Skeletal muscle satellite cell (primary cell): ENCODE measurements around the gene SLC29A3.

Source experiments
- H3K27me3 ChIP-seq: 2 replicates; pipeline ENCODE4 v1.7.0; 2013; ENCODE audit warnings: low read length; ENCODE audit not compliant: control insufficient read depth, insufficient read depth
- H3K36me3 ChIP-seq: 2 replicates; pipeline ENCODE4 v1.7.0; 2013; ENCODE audit warnings: mild to moderate bottlenecking, control low read depth, low read length; ENCODE audit not compliant: insufficient read depth
- H3K4me1 ChIP-seq: 2 replicates; pipeline ENCODE4 v1.7.0; 2013; ENCODE audit warnings: low read length; ENCODE audit not compliant: control insufficient read depth, insufficient read depth
- H3K4me2 ChIP-seq: 2 replicates; pipeline ENCODE4 v1.7.0; 2013; ENCODE audit warnings: mild to moderate bottlenecking, low read length
- H3K4me3 ChIP-seq: 2 replicates; pipeline ENCODE4 v1.7.0; 2013; ENCODE audit warnings: low read length
- H3K9ac ChIP-seq: 2 replicates; pipeline ENCODE4 v1.7.0; 2013; ENCODE audit warnings: mild to moderate bottlenecking, low read depth, low read length, moderate library complexity
- H3K9me3 ChIP-seq: replicated peaks from 2 replicates; pipeline ENCODE4 v1.7.0; 2013; ENCODE audit warnings: mild to moderate bottlenecking, control low read depth, low read length

SLC29A3 gene

DNA sequence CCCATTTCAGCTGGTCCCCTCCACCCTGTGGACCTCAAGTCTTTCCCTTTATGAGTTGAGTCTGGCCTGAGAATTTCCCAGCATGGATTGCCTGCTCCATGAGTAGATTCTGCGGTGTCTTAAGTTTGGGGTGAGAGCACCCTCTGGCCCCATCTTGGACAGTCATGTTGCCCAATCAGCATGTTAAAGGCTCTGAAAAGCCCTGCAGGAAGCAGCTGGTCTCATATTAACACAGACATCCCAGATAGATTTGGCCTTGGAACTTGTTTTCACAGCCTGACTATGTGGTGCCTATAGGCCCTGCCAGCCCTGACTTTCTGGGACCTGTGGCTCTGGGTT is 15.5 kb upstream of the SLC29A3 start:
- Histone ChIP-seq H3K4me2 (no peak overlapping the region), H3K27me3 (peaks cover under 1% of the 10 kb centered on the region), H3K9me3 (no peaks in the 10 kb centered on the region), H3K9ac (no peak overlapping the region), H3K36me3 (no peaks in the 10 kb centered on the region), H3K4me3 (no peak overlapping the region), H3K4me1 (no peaks in the 10 kb centered on the region)

DNA sequence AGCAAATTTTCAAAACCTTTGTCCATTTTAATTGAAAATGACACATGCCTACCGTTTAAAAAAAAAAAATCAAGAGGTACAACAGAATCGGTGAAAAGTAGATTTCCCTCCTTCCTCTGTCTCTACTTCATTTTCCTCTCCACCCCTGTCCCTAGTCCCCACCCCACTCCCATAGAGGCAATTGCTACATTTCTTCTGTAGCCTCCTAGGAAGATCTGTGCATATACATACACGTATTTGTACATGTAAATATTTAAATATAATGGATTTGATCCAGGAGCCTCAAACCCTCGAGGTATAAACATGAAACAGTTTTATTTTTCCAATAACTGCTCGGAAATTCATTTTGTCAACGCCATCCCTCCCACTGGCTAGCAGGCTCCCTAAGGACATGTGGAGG is 14.1 kb upstream of the SLC29A3 start:
- Histone ChIP-seq H3K4me1 (no peaks in the 10 kb centered on the region), H3K27me3 (peaks cover 10% of the 10 kb centered on the region), H3K36me3 (no peaks in the 10 kb centered on the region), H3K4me3 (no peak overlapping the region), H3K9ac (no peak overlapping the region), H3K9me3 (no peaks in the 10 kb centered on the region), H3K4me2 (no peak overlapping the region)

DNA sequence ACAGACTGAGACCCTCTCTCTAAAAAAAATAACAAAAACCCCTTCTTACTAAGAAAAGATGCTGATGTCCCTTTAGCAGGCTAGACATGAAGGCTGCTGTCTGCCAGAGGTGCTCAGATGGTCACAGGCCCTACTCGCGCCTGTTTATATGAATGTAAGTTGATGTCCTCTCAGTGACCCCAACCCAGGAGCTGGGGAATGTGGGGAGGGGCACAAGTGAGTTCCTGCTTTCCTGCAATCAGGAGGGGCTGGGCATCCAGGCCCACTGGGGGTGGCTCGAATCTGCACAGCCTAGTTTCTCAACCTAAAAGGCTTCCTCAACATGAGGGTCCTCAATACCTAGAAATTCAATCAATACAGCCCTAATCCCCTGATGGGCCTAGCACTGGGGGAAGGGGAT is 12.1 kb upstream of the SLC29A3 start:
- H3K9me3 ChIP-seq = no peaks in the 10 kb centered on the region
- peaks cover 23% of the 10 kb centered on the region for H3K27me3 ChIP-seq
- H3K4me2 ChIP-seq = no peak overlapping the region
- H3K36me3 ChIP-seq = no peaks in the 10 kb centered on the region
- no peaks in the 10 kb centered on the region for H3K4me1 ChIP-seq
- no peak overlapping the region for H3K9ac ChIP-seq
- H3K4me3 ChIP-seq = no peak overlapping the region

DNA sequence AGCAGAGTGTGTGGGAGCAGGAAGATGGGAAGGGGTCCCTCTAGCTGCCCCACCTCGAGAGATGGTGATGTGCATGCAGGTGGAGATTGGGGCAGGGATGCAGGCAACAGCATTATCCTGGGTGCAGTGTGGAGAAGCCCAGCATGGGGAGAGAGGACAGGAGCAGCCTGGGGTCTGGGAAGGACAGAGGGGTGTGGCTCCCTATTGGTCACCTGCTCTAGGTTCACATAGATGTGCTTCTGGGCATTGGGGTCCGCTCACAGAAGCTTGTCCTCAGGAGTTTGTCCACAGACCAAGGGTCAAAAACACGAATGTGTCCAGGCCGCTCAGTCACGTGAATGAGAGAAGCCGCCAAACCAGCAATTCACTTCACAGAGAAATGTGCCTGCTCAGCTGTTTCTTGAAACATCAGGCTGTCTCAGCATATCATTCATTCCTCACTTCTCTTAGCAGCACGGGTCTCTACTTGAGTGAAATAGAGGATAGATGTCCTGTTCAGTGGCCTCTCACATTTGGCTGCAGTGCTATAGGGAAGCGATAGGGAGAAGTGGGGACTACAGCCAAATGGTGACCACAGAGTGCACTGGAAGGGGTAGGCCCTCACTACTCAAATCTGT is 11.5 kb upstream of the SLC29A3 start:
- H3K27me3 ChIP-seq = peaks cover 23% of the 10 kb centered on the region
- no peaks in the 10 kb centered on the region for H3K4me1 ChIP-seq
- H3K4me2 ChIP-seq = no peak overlapping the region
- no peak overlapping the region for H3K9ac ChIP-seq
- H3K9me3 ChIP-seq = no peaks in the 10 kb centered on the region
- H3K4me3 ChIP-seq = no peak overlapping the region
- no peaks in the 10 kb centered on the region for H3K36me3 ChIP-seq

DNA sequence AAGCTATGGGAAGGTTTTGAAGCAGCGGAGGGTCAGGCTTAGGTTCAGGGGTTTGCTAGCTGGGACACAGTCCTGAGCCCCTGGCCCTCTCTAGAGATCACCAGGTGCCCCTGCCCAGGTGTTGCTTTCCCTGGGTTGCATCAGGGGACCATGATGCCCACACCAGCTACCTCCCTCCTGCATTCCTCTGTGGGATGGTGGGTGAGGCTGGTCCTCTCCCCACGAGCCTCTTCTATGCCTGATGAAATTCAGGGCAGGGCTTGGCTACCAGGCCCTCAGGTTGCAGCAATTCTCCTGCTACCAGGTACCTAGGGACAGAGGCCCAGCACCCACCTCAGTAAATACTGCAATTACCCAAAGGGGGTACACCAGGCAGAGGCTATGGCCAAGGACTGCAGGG is 10.8 kb upstream of the SLC29A3 start:
- no peaks in the 10 kb centered on the region for H3K9me3 ChIP-seq
- H3K4me2 ChIP-seq = no peak overlapping the region
- H3K36me3 ChIP-seq = no peaks in the 10 kb centered on the region
- peaks cover 2% of the 10 kb centered on the region for H3K4me1 ChIP-seq
- H3K4me3 ChIP-seq = no peak overlapping the region
- no peak overlapping the region for H3K9ac ChIP-seq
- H3K27me3 ChIP-seq = peaks cover 27% of the 10 kb centered on the region

DNA sequence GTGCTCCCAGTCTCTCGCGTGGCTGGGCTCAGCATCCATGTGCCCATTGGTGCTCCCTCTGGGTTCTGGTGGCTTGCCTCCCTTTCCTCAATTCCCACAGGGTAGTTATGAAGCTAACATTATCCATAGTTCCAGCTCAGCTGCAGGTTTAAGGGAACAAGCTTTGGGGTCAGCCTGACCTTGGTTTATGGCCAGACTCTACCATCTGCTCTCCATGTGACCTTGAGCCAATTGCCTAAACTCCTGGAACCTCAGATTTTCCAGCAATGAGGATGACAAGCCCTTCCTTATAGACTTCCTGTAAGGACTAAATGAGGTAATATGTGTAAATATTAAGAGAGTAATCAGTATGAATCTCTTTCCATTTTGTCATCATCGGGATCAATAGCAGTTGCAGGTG is 10.1 kb upstream of the SLC29A3 start:
- no peak overlapping the region for H3K9ac ChIP-seq
- peaks cover 8% of the 10 kb centered on the region for H3K4me1 ChIP-seq
- H3K36me3 ChIP-seq = no peaks in the 10 kb centered on the region
- H3K4me2 ChIP-seq = no peak overlapping the region
- no peaks in the 10 kb centered on the region for H3K9me3 ChIP-seq
- H3K4me3 ChIP-seq = no peak overlapping the region
- peaks cover 32% of the 10 kb centered on the region for H3K27me3 ChIP-seq

DNA sequence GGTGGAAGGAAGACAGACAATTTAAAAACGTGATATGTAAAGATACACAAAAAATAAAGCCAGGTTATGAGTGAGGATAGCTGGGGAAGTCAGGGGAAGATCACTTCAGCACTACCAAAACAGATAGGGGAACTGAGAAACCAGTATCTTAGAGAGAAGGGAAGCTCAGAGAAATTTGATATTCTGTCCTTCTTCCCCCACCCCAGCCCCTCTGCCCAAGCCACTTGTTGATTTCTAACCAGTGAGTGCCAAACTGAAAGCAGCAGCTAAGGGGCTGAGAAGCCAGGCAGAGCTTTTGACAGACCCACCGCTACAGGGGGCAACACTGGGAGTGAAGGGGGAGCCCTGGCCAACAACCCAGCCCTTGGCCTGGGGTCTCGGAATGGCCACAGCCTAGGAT is 9.1 kb upstream of the SLC29A3 start:
- no peaks in the 10 kb centered on the region for H3K36me3 ChIP-seq
- H3K4me1 ChIP-seq = peaks cover 8% of the 10 kb centered on the region
- H3K27me3 ChIP-seq = peaks cover 32% of the 10 kb centered on the region
- no peak overlapping the region for H3K4me3 ChIP-seq
- H3K4me2 ChIP-seq = no peak overlapping the region
- H3K9ac ChIP-seq = no peak overlapping the region
- H3K9me3 ChIP-seq = no peaks in the 10 kb centered on the region

DNA sequence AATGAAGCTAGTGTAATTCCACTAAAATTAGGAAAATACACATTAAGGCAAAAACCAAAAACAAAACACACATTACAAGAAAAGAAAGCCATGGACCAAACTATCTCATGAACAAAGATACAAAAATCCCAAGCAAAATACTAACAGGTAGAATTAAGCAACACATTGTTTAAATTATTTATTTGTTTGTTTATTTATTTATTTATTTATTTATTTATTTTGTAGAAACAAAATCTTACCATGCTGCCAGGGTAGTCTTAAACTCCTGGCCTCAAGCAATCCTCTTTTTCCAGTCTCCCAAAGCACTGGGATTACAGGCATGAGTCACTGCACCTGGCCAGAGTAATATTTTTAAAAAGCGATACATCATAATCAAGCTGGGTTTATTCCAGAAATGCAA is 6.8 kb upstream of the SLC29A3 start:
- peaks cover 40% of the 10 kb centered on the region for H3K27me3 ChIP-seq
- H3K36me3 ChIP-seq = no peaks in the 10 kb centered on the region
- H3K9ac ChIP-seq = no peak overlapping the region
- no peaks in the 10 kb centered on the region for H3K9me3 ChIP-seq
- no peak overlapping the region for H3K4me2 ChIP-seq
- H3K4me3 ChIP-seq = no peak overlapping the region
- H3K4me1 ChIP-seq = peaks cover 8% of the 10 kb centered on the region

DNA sequence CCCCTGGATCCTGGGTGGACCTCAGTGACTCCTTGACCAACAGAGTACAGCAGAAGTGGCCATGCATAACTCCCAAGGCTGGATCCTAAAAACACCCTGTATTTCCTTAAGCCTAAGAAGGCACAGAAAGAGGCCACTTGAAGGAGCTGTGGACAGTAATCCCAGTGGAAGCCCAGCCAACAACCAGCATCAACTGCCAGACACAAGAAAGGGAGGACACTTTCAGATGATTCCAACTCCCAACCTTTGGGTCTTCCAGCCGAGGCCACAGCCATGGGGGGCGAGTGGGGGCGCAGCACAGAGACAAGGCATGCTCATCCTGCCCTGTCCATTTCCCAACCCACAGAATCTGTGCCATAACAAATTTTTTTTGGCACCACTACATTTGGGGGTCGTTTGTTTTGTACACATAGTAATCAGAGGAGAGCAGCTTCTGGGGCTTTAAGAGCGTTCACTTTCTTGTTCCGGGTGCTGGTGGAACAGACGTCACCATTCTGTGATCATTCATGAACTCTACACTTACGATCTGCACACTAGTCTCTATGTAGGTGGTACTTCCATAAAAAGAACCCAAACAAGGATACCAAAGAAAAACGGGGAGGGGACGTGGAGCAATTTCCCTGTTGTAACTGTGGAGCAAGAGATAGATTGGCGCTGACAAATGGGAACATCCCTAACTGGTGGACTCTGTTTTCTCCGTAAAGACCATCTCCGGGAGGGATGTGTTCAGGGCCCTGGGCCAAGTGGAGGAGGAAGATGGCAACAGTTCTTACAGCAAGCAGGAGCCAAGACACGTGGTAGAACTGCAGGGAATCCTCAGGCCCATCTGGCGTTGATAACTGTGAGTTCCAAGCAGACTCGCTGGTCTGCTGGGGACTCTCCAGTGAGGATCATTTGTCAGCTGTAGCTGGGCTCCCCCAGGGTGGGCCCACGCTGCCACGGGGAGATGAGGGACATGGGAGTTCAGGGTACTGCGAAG is 6.0 kb upstream of the SLC29A3 start:
- Histone ChIP-seq H3K4me2 (peak overlapping the region; percentile 39), H3K9ac (no peak overlapping the region), H3K27me3 (peaks cover 46% of the 10 kb centered on the region), H3K4me3 (no peak overlapping the region), H3K36me3 (no peaks in the 10 kb centered on the region), H3K9me3 (no peaks in the 10 kb centered on the region), H3K4me1 (peaks cover 8% of the 10 kb centered on the region)

DNA sequence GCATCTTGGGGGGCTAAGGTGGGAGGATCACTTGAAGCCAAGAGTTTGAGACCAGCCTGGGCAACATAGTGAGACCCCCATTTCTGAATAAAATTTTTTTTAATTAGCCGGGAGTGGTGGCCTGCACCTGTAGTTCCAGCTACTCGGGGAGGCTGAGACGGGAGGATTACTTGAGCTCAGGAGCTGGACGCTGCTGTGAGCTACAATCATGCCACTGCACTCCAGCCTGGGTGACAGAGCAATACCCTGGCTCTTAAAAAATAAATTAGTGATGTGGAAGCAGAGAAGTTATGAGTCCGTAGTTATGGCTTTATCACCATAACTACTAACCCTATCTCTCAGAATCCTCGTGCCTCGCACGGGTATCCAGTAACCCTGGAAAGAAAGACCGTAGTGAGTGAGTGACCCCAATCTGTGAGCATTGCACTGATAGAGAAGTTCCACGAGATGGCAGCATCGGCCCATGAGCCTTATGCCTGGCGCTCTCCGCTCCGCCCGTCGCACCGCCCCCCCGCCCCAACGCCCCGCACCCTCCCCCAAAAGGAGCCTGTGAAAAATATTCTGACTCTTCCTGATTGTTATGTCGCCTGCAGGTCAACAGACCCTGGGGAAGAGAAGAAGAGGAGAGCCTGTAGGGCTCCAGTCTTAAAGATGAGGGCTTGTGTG is 4.9 kb upstream of the SLC29A3 start:
- Histone ChIP-seq H3K36me3 (no peaks in the 10 kb centered on the region), H3K9ac (no peak overlapping the region), H3K4me3 (no peak overlapping the region), H3K27me3 (peaks cover 40% of the 10 kb centered on the region), H3K4me1 (peaks cover 8% of the 10 kb centered on the region), H3K9me3 (no peaks in the 10 kb centered on the region), H3K4me2 (peak overlapping the region; percentile 40)

DNA sequence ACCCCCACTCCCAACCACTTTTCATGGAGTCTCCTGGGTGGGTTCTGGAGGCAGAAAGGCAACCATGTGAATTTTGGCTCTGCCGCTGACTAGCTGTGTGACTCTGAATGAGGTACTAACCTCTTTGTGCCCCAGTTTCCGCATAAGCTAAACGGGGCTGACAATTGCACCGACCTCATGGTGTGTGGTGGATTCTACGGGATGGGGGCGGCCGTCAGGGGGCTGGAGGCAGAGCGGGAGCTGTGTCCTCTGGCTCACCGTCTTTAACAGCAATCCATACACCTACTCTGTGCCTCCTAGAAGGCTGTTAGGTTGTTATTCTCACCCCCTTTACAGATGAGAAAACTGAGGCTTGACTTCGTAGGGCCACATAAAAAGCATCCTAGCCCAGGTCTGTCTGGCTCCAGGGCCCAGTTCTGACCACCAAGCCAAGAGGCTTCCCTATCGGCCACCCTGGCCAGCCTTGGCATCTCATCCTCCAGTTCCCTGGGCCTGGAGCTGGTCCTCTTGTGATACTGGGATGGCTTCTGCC is 4.3 kb upstream of the SLC29A3 start:
- H3K9ac ChIP-seq = no peak overlapping the region
- H3K4me1 ChIP-seq = peaks cover 10% of the 10 kb centered on the region
- no peaks in the 10 kb centered on the region for H3K9me3 ChIP-seq
- H3K27me3 ChIP-seq = peaks cover 37% of the 10 kb centered on the region
- H3K4me2 ChIP-seq = peak overlapping the region; percentile 40
- H3K4me3 ChIP-seq = no peak overlapping the region
- H3K36me3 ChIP-seq = no peaks in the 10 kb centered on the region
